DND-41 (cell line): Measurements from ENCODE around the gene RNF227.

Experiments
- EZH2 ChIP-seq: IDR thresholded peaks from 3 replicates; pipeline ENCODE4 v1.6.1; 2012; ENCODE audit warnings: borderline replicate concordance, low read depth, mild to moderate bottlenecking, moderate library complexity, low read length, inconsistent platforms; ENCODE audit not compliant: severe bottlenecking
- TF ChIP-seq, protein P1 (sequence below): IDR thresholded peaks from 2 replicates; pipeline ENCODE4 v1.5.1; 2012; ENCODE audit warnings: borderline replicate concordance, low read length, moderate library complexity, mild to moderate bottlenecking; ENCODE audit not compliant: poor library complexity, severe bottlenecking; ENCODE audit errors: extremely low read depth

DNA sequence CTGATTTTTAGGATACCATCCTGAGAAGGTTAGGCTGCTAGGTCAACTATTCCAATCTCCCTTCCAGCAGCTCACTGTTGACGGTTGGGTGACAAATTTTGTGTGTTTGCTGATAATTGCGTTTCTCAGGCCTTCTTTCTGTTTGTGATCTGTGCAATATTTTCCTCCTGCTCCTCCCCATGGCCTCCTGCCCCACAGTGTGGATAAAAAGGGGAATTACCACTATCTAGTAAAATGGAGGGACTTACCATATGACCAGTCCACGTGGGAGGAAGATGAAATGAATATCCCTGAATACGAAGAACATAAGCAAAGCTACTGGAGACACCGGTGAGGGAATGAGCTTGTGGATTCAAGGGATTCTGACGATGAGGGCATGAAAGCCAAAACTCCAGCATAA lies 18.3 kb downstream of the RNF227 start:
- TF ChIP-seq, protein P1, sequence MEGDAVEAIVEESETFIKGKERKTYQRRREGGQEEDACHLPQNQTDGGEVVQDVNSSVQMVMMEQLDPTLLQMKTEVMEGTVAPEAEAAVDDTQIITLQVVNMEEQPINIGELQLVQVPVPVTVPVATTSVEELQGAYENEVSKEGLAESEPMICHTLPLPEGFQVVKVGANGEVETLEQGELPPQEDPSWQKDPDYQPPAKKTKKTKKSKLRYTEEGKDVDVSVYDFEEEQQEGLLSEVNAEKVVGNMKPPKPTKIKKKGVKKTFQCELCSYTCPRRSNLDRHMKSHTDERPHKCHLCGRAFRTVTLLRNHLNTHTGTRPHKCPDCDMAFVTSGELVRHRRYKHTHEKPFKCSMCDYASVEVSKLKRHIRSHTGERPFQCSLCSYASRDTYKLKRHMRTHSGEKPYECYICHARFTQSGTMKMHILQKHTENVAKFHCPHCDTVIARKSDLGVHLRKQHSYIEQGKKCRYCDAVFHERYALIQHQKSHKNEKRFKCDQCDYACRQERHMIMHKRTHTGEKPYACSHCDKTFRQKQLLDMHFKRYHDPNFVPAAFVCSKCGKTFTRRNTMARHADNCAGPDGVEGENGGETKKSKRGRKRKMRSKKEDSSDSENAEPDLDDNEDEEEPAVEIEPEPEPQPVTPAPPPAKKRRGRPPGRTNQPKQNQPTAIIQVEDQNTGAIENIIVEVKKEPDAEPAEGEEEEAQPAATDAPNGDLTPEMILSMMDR, result peak; percentile 41
- no peak for TF ChIP-seq EZH2
